Esophagus squamous epithelium (tissue), 5 donors: ENCODE results near the gene CHRNB4. TPM values are rescaled to one million over a fixed set of nuclear protein-coding genes. Genes with fewer than 3 reads are reported as not detected.

Experiments used
- DNase-seq: peaks from one replicate; lab custom pipeline; 2025; lab: John Stamatoyannopoulos, UW
- H3K27ac ChIP-seq, 4 donors: fragments of 200-600 bp; sonication (generic); one replicate each; pipeline ENCODE4 v1.5.1; 2016 to 2019; ENCODE audit warnings: mild to moderate bottlenecking in 1 of 4
- H3K27me3 ChIP-seq, 4 donors: fragments of 200-600 bp; sonication (generic); 1 replicate in 3 of 4; 2 replicates in 1 of 4; pipeline versions ENCODE4 v1.5.1 to v1.6.0; 2017 to 2021; ENCODE audit warnings: antibody characterized with exemption in 1 of 4
- H3K36me3 ChIP-seq, 3 donors: fragments of 200-600 bp; sonication (generic); one replicate each; pipeline ENCODE4 v1.5.1; 2016 to 2019
- H3K4me1 ChIP-seq, 3 donors: fragments of 200-600 bp; sonication (generic); one replicate each; pipeline ENCODE4 v1.5.1; 2017 to 2019
- H3K4me3 ChIP-seq, 4 donors: fragments of 200-600 bp; sonication (generic); 1 replicate in 3 of 4; 2 replicates in 1 of 4; pipeline ENCODE4 v1.5.1; 2016 to 2019; ENCODE audit warnings: mild to moderate bottlenecking in 2 of 4, moderate library complexity in 1 of 4
- H3K9me3 ChIP-seq, 3 donors: fragments of 200-600 bp; sonication (generic); one replicate each; pipeline ENCODE4 v1.5.1; 2016 to 2019
- CTCF ChIP-seq, 6 experiments: fragments of 450-650 bp in 4 of 6; fragments of 200-600 bp in 2 of 6; sonication (generic) in 2 of 6; IDR thresholded peaks; one replicate each; pipeline ENCODE4 v1.5.1; 2016 to 2019; ENCODE audit warnings: antibody characterized with exemption in 6 of 6, mild to moderate bottlenecking in 4 of 6, moderate library complexity in 4 of 6
- POLR2A ChIP-seq, 4 donors: fragments of 450-650 bp; IDR thresholded peaks; one replicate each; pipeline ENCODE4 v1.6.1; 2017; ENCODE audit warnings: antibody characterized with exemption in 4 of 4, mild to moderate bottlenecking in 4 of 4, moderate library complexity in 3 of 4
- WGBS, 2 donors: methylation state at CpG; one replicate each; pipeline ENCODE4 v1.1.5; 2018; 5-methylcytosine and 5-hydroxymethylcytosine counted together
- intact Hi-C: fragments of 100-400 bp; cut with DNase I; formaldehyde crosslinking; loops from one replicate; pipeline ENCODE4 v1.15.0; 2022
- total RNA-seq, 4 donors: library from RNA; depleted of rRNA; stranded (reverse); fragments of >200 nt; gene quantifications; one replicate each; pipeline ENCODE4 v1.1.0, GENCODE V29; 2016
- donor health status: DM: yes; HTN: yes; CAD: no.

CHRNB4 gene
- total RNA-seq, 4 donors from 2014 or later = 0.09 to 0.72 (median 0.43) TPM

GRCh38 chr15:78605680-78606079, 35.3 kb downstream of the CHRNB4 start:
- intact Hi-C loops = no loop called here
- Histone ChIP-seq H3K27me3 (peaks cover 0 to 30% (median 0%) of the 10 kb centered on the region in 4 donors), H3K27ac (no peak overlapping the region), H3K9me3 (no peaks in the 10 kb centered on the region), H3K36me3 (no peaks in the 10 kb centered on the region), H3K4me1 (no peaks in the 10 kb centered on the region), H3K4me3 (no peak overlapping the region)
- TF ChIP-seq CTCF (IDR thresholded peaks at IDR 0.05) (no peak), POLR2A (IDR thresholded peaks at IDR 0.05) (no peak)
- 73 to 86% methylated on average over 4 of the region's 4 CpGs for WGBS, 2 donors
- no peak for DNase-seq

GRCh38 chr15:78605201-78605600, 35.8 kb downstream of the CHRNB4 start:
- H3K27ac ChIP-seq = no peak overlapping the region
- intact Hi-C loops = no loop called here
- H3K4me3 ChIP-seq = no peak overlapping the region
- 88 to 90% methylated on average over 5 of the region's 5 CpGs for WGBS, 2 donors
- DNase-seq = no peak
- no peaks in the 10 kb centered on the region for H3K4me1 ChIP-seq
- TF ChIP-seq POLR2A (IDR thresholded peaks at IDR 0.05) (no peak), CTCF (IDR thresholded peaks at IDR 0.05) (no peak)
- no peaks in the 10 kb centered on the region for H3K36me3 ChIP-seq
- no peaks in the 10 kb centered on the region for H3K9me3 ChIP-seq
- H3K27me3 ChIP-seq = peaks cover 0 to 30% (median 0%) of the 10 kb centered on the region in 4 donors

- 63 to 85% methylated on average over 2 of the region's 2 CpGs for WGBS, 2 donors
- intact Hi-C loops = no loop called here
These were observed 36.6 kb downstream of the CHRNB4 start for GRCh38 chr15:78604420-78604819.

GRCh38 chr15:78603467-78603866, 37.5 kb downstream of the CHRNB4 start:
- 68 to 83% methylated on average over 2 of the region's 3 CpGs for WGBS, 2 donors
- Histone ChIP-seq H3K4me1 (no peaks in the 10 kb centered on the region), H3K4me3 (no peak overlapping the region), H3K36me3 (no peaks in the 10 kb centered on the region), H3K27me3 (peaks cover 0 to 30% (median 0%) of the 10 kb centered on the region in 4 donors), H3K27ac (no peak overlapping the region), H3K9me3 (no peaks in the 10 kb centered on the region)
- intact Hi-C loops = no loop called here
- DNase-seq = no peak
- TF ChIP-seq POLR2A (IDR thresholded peaks at IDR 0.05) (no peak), CTCF (IDR thresholded peaks at IDR 0.05) (no peak)

More at GRCh38 chr15:78604420-78604819, 36.6 kb downstream of the CHRNB4 start:
- H3K27me3 ChIP-seq = peaks cover 0 to 30% (median 0%) of the 10 kb centered on the region in 4 donors
- no peak for DNase-seq
- H3K36me3 ChIP-seq = no peaks in the 10 kb centered on the region
- TF ChIP-seq POLR2A (IDR thresholded peaks at IDR 0.05) (no peak), CTCF (IDR thresholded peaks at IDR 0.05) (no peak)
- H3K4me1 ChIP-seq = no peaks in the 10 kb centered on the region
- H3K27ac ChIP-seq = no peak overlapping the region
- no peak overlapping the region for H3K4me3 ChIP-seq
- no peaks in the 10 kb centered on the region for H3K9me3 ChIP-seq

GRCh38 chr15:78599189-78599588, 41.8 kb downstream of the CHRNB4 start:
- TF ChIP-seq POLR2A (IDR thresholded peaks at IDR 0.05) = no peak
- DNase-seq = no peak
- no peak overlapping the region for H3K4me3 ChIP-seq
- no peaks in the 10 kb centered on the region for H3K9me3 ChIP-seq
- peaks cover 0 to 3% (median 0%) of the 10 kb centered on the region in 3 donors for H3K4me1 ChIP-seq
- intact Hi-C loops = no loop called here
- no peaks in the 10 kb centered on the region for H3K36me3 ChIP-seq
- H3K27me3 ChIP-seq = peaks cover 0 to 16% (median 0%) of the 10 kb centered on the region in 4 donors
- H3K27ac ChIP-seq = no peak overlapping the region

- Histone ChIP-seq H3K36me3 (no peaks in the 10 kb centered on the region), H3K9me3 (no peaks in the 10 kb centered on the region), H3K4me1 (peaks cover 0 to 3% (median 0%) of the 10 kb centered on the region in 3 donors), H3K27me3 (peaks cover 0 to 8% (median 0%) of the 10 kb centered on the region in 4 donors), H3K27ac (no peak overlapping the region), H3K4me3 (no peak overlapping the region)
- no peak for DNase-seq
- TF ChIP-seq POLR2A (IDR thresholded peaks at IDR 0.05) (no peak), CTCF (IDR thresholded peaks at IDR 0.05) (no peak)
- 79 to 100% methylated on average over 2 to 3 of the region's 3 CpGs for WGBS, 2 donors
- intact Hi-C loops = no loop called here
These were observed 42.7 kb downstream of the CHRNB4 start for GRCh38 chr15:78598348-78598747.
